ENCODE data around the gene NBEAL2.

NBEAL2 gene

GRCh38 chr3:46957092-46957820 is 22.2 kb upstream of the NBEAL2 start:
- no peak for DNase-seq
- H3K36me3 ChIP-seq (ENCODE audit: control insufficient read depth in 4 of 4, insufficient read depth in 4 of 4, low read length in 3 of 4), result peaks cover 0 to 7% (median 3%) of the 10 kb centered on the region in 4 experiments

GRCh38 chr3:46958467-46959160 is 20.9 kb upstream of the NBEAL2 start:
- DNase-seq, result peak in 1 of 3 donors; percentile 89
- POLR2A ChIA-PET, result interaction anchor here (0.6 to 1.6 kb wide), 3 partner anchors 9 to 51 kb away, joined by 3 to 5 read pairs (median 3); no protein-coding TSS in a partner anchor
- 96% methylated on average over 9 of the region's 9 CpGs for WGBS (ENCODE audit: insufficient coverage)
- Histone ChIP-seq H3K27ac (ENCODE audit: insufficient read depth in 1 of 2, low read depth in 1 of 2, low read length in 2 of 2, poor library complexity in 1 of 2, severe bottlenecking in 2 of 2) (no peak overlapping the region), H3K9me3 (ENCODE audit: control extremely low read depth in 1 of 5, control insufficient read depth in 4 of 5, insufficient read depth in 2 of 5, low read depth in 1 of 5, low read length in 4 of 5) (peaks cover 0 to 6% (median 3%) of the 10 kb centered on the region in 5 experiments), H3K4me1 (ENCODE audit: control extremely low read depth in 1 of 4, control insufficient read depth in 4 of 4, insufficient read depth in 4 of 4, low read length in 3 of 4) (peaks cover 26 to 73% (median 62%) of the 10 kb centered on the region in 4 experiments), H3K4me3 (ENCODE audit: control insufficient read depth in 1 of 7, extremely low read depth in 1 of 7, insufficient read depth in 4 of 7, low read depth in 2 of 7, low read length in 6 of 7) (no peak overlapping the region), H3K36me3 (ENCODE audit: control insufficient read depth in 4 of 4, insufficient read depth in 4 of 4, low read length in 3 of 4) (peaks cover 4 to 15% (median 7%) of the 10 kb centered on the region in 4 experiments), H3K27me3 (replicated peaks in 2 of 5; ENCODE audit: control insufficient read depth in 4 of 5, insufficient read depth in 5 of 5, low read length in 4 of 5) (no peaks in the 10 kb centered on the region)
- CTCF ChIA-PET, result interaction anchor here (0.8 to 4.5 kb wide), 17 partner anchors 8 to 40 kb away, joined by 3 to 27 read pairs (median 3); partner anchors contain the start of gene CCDC12

More at GRCh38 chr3:46957092-46957820, 22.2 kb upstream of the NBEAL2 start:
- Histone ChIP-seq H3K4me3 (ENCODE audit: control insufficient read depth in 1 of 7, extremely low read depth in 1 of 7, insufficient read depth in 4 of 7, low read depth in 2 of 7, low read length in 6 of 7) (no peak overlapping the region), H3K4me1 (ENCODE audit: control extremely low read depth in 1 of 4, control insufficient read depth in 4 of 4, insufficient read depth in 4 of 4, low read length in 3 of 4) (peaks cover 38 to 87% (median 75%) of the 10 kb centered on the region in 4 experiments), H3K27me3 (replicated peaks in 2 of 5; ENCODE audit: control insufficient read depth in 4 of 5, insufficient read depth in 5 of 5, low read length in 4 of 5) (no peaks in the 10 kb centered on the region), H3K9me3 (ENCODE audit: control extremely low read depth in 1 of 5, control insufficient read depth in 4 of 5, insufficient read depth in 2 of 5, low read depth in 1 of 5, low read length in 4 of 5) (no peaks in the 10 kb centered on the region), H3K27ac (ENCODE audit: insufficient read depth in 1 of 2, low read depth in 1 of 2, low read length in 2 of 2, poor library complexity in 1 of 2, severe bottlenecking in 2 of 2) (no peak overlapping the region)
- ChIA-PET CTCF (interaction anchor here (0.8 to 4.5 kb wide), 7 partner anchors 9 to 41 kb away, joined by 3 to 27 read pairs (median 9); no protein-coding TSS in a partner anchor), POLR2A (interaction anchor here (0.6 to 0.8 kb wide), 3 partner anchors 49 to 340 kb away, joined by 3 read pairs; no protein-coding TSS in a partner anchor)
- WGBS (ENCODE audit: insufficient coverage), result 81% methylated on average over 8 of the region's 11 CpGs

GRCh38 chr3:46959161-46959511 is 20.3 kb upstream of the NBEAL2 start:
- WGBS (ENCODE audit: insufficient coverage), result 49% methylated on average over 6 of the region's 6 CpGs
- H3K4me1 ChIP-seq (ENCODE audit: control extremely low read depth in 1 of 4, control insufficient read depth in 4 of 4, insufficient read depth in 4 of 4, low read length in 3 of 4), result peaks cover 22 to 68% (median 56%) of the 10 kb centered on the region in 4 experiments
- H3K4me3 ChIP-seq (ENCODE audit: control insufficient read depth in 1 of 7, extremely low read depth in 1 of 7, insufficient read depth in 4 of 7, low read depth in 2 of 7, low read length in 6 of 7), result no peak overlapping the region
- H3K36me3 ChIP-seq (ENCODE audit: control insufficient read depth in 4 of 4, insufficient read depth in 4 of 4, low read length in 3 of 4), result peaks cover 4 to 15% (median 7%) of the 10 kb centered on the region in 4 experiments
- no peaks in the 10 kb centered on the region for H3K27me3 ChIP-seq (replicated peaks in 2 of 5; ENCODE audit: control insufficient read depth in 4 of 5, insufficient read depth in 5 of 5, low read length in 4 of 5)
- ChIA-PET CTCF (interaction anchor here (0.8 to 4.5 kb wide), 17 partner anchors 8 to 40 kb away, joined by 3 to 27 read pairs (median 3); partner anchors contain the start of gene CCDC12), POLR2A (interaction anchor here (0.6 to 1.6 kb wide), 4 partner anchors 9 to 50 kb away, joined by 3 to 5 read pairs (median 3); no protein-coding TSS in a partner anchor)
- no peak overlapping the region for H3K27ac ChIP-seq (ENCODE audit: insufficient read depth in 1 of 2, low read depth in 1 of 2, low read length in 2 of 2, poor library complexity in 1 of 2, severe bottlenecking in 2 of 2)
- H3K9me3 ChIP-seq (ENCODE audit: control extremely low read depth in 1 of 5, control insufficient read depth in 4 of 5, insufficient read depth in 2 of 5, low read depth in 1 of 5, low read length in 4 of 5), result peaks cover 0 to 6% (median 3%) of the 10 kb centered on the region in 5 experiments
- DNase-seq, result peak in 2 of 3 donors; percentile 23 to 84

GRCh38 chr3:46960081-46960701 is 19.3 kb upstream of the NBEAL2 start:
- Histone ChIP-seq H3K4me3 (ENCODE audit: control insufficient read depth in 1 of 7, extremely low read depth in 1 of 7, insufficient read depth in 4 of 7, low read depth in 2 of 7, low read length in 6 of 7) (no peak overlapping the region), H3K27me3 (replicated peaks in 2 of 5; ENCODE audit: control insufficient read depth in 4 of 5, insufficient read depth in 5 of 5, low read length in 4 of 5) (no peaks in the 10 kb centered on the region), H3K9me3 (ENCODE audit: control extremely low read depth in 1 of 5, control insufficient read depth in 4 of 5, insufficient read depth in 2 of 5, low read depth in 1 of 5, low read length in 4 of 5) (peaks cover 0 to 6% (median 3%) of the 10 kb centered on the region in 5 experiments), H3K4me1 (ENCODE audit: control extremely low read depth in 1 of 4, control insufficient read depth in 4 of 4, insufficient read depth in 4 of 4, low read length in 3 of 4) (peaks cover 17 to 61% (median 50%) of the 10 kb centered on the region in 4 experiments), H3K36me3 (ENCODE audit: control insufficient read depth in 4 of 4, insufficient read depth in 4 of 4, low read length in 3 of 4) (peaks cover 4 to 15% (median 7%) of the 10 kb centered on the region in 4 experiments), H3K27ac (ENCODE audit: insufficient read depth in 1 of 2, low read depth in 1 of 2, low read length in 2 of 2, poor library complexity in 1 of 2, severe bottlenecking in 2 of 2) (peak overlapping the region in 1 of 2 experiments; percentile 0)
- no CpG with 5 or more reads among the region's 4 CpGs for WGBS (ENCODE audit: insufficient coverage)
- POLR2A ChIA-PET, result interaction anchor here (0.7 to 1.0 kb wide), 2 partner anchors 17 to 51 kb away, joined by 3 read pairs; no protein-coding TSS in a partner anchor
- no peak for DNase-seq
- CTCF ChIA-PET, result interaction anchor here (1.4 to 3.5 kb wide), 6 partner anchors 10 to 38 kb away, joined by 3 to 14 read pairs (median 6); no protein-coding TSS in a partner anchor

GRCh38 chr3:46960835-46961234 is 18.6 kb upstream of the NBEAL2 start:
- no peak for DNase-seq
- H3K4me1 ChIP-seq (ENCODE audit: control extremely low read depth in 1 of 4, control insufficient read depth in 4 of 4, insufficient read depth in 4 of 4, low read length in 3 of 4), result peaks cover 19 to 61% (median 51%) of the 10 kb centered on the region in 4 experiments
- H3K36me3 ChIP-seq (ENCODE audit: control insufficient read depth in 4 of 4, insufficient read depth in 4 of 4, low read length in 3 of 4), result peaks cover 6 to 21% (median 8%) of the 10 kb centered on the region in 4 experiments
- no peak overlapping the region for H3K27ac ChIP-seq (ENCODE audit: insufficient read depth in 1 of 2, low read depth in 1 of 2, low read length in 2 of 2, poor library complexity in 1 of 2, severe bottlenecking in 2 of 2)
- ChIA-PET CTCF (interaction anchor here (3.3 to 3.5 kb wide), 2 partner anchors 13 to 37 kb away, joined by 13 to 14 read pairs; no protein-coding TSS in a partner anchor), POLR2A (interaction anchor here (0.7 kb wide), 1 partner anchor 50 kb away, joined by 3 read pairs; no protein-coding TSS in a partner anchor)
- no peak overlapping the region for H3K4me3 ChIP-seq (ENCODE audit: control insufficient read depth in 1 of 7, extremely low read depth in 1 of 7, insufficient read depth in 4 of 7, low read depth in 2 of 7, low read length in 6 of 7)
- no peaks in the 10 kb centered on the region for H3K27me3 ChIP-seq (replicated peaks in 2 of 5; ENCODE audit: control insufficient read depth in 4 of 5, insufficient read depth in 5 of 5, low read length in 4 of 5)
- no CpG with 5 or more reads among the region's 1 CpG for WGBS (ENCODE audit: insufficient coverage)
- H3K9me3 ChIP-seq (ENCODE audit: control extremely low read depth in 1 of 5, control insufficient read depth in 4 of 5, insufficient read depth in 2 of 5, low read depth in 1 of 5, low read length in 4 of 5), result peaks cover 0 to 6% (median 3%) of the 10 kb centered on the region in 5 experiments

- no peaks in the 10 kb centered on the region for H3K27me3 ChIP-seq (replicated peaks in 2 of 5; ENCODE audit: control insufficient read depth in 4 of 5, insufficient read depth in 5 of 5, low read length in 4 of 5)
- no peak for DNase-seq
- WGBS (ENCODE audit: insufficient coverage), result 100% methylated on average over 1 of the region's 1 CpG
- H3K4me3 ChIP-seq (ENCODE audit: control insufficient read depth in 1 of 7, extremely low read depth in 1 of 7, insufficient read depth in 4 of 7, low read depth in 2 of 7, low read length in 6 of 7), result no peak overlapping the region
- H3K36me3 ChIP-seq (ENCODE audit: control insufficient read depth in 4 of 4, insufficient read depth in 4 of 4, low read length in 3 of 4), result peaks cover 7 to 26% (median 8%) of the 10 kb centered on the region in 4 experiments
- H3K4me1 ChIP-seq (ENCODE audit: control extremely low read depth in 1 of 4, control insufficient read depth in 4 of 4, insufficient read depth in 4 of 4, low read length in 3 of 4), result peaks cover 23 to 63% (median 59%) of the 10 kb centered on the region in 4 experiments
- ChIA-PET CTCF (interaction anchor here (0.6 kb wide), 1 partner anchor 17 kb away, joined by 3 read pairs; the partner anchor contains the start of gene NBEAL2), POLR2A (interaction anchor here (0.6 kb wide), 1 partner anchor 26 kb away, joined by 3 read pairs; no protein-coding TSS in a partner anchor)
- H3K27ac ChIP-seq (ENCODE audit: insufficient read depth in 1 of 2, low read depth in 1 of 2, low read length in 2 of 2, poor library complexity in 1 of 2, severe bottlenecking in 2 of 2), result no peak overlapping the region
- peaks cover 0 to 6% (median 3%) of the 10 kb centered on the region in 5 experiments for H3K9me3 ChIP-seq (ENCODE audit: control extremely low read depth in 1 of 5, control insufficient read depth in 4 of 5, insufficient read depth in 2 of 5, low read depth in 1 of 5, low read length in 4 of 5)
Observed at GRCh38 chr3:46962427-46962826, 17.0 kb upstream of the NBEAL2 start.

Measured in common myeloid progenitor, CD34-positive (primary cell).